Glutamatergic neuron (in vitro differentiated cells): ENCODE results near the gene COX19. TPM values are rescaled to one million over a fixed set of nuclear protein-coding genes. Genes with fewer than 3 reads are reported as not detected.
A peak's percentile ranks its signal among the peaks of the same experiment; 100 is the strongest.

Source experiments
- DNase-seq: peaks from one replicate; pipeline ENCODE4 v3.0.0; 2022
- H3K27ac Mint-ChIP-seq: one replicate; pipeline ENCODE4 v1.8.0; 2020; ENCODE audit warnings: mild to moderate bottlenecking, mixed read lengths, inconsistent platforms; ENCODE audit not compliant: unreplicated experiment
- H3K27me3 Mint-ChIP-seq: one replicate; pipeline ENCODE4 v1.8.0; 2020; ENCODE audit warnings: mild to moderate bottlenecking, moderate library complexity, mixed read lengths, inconsistent platforms; ENCODE audit not compliant: unreplicated experiment
- H3K36me3 Mint-ChIP-seq: one replicate; pipeline ENCODE4 v1.8.0; 2020; ENCODE audit warnings: mild to moderate bottlenecking, mixed read lengths, inconsistent platforms; ENCODE audit not compliant: unreplicated experiment
- H3K4me1 Mint-ChIP-seq: one replicate; pipeline ENCODE4 v1.8.0; 2020; ENCODE audit warnings: mild to moderate bottlenecking, low read depth, mixed read lengths, inconsistent platforms; ENCODE audit not compliant: unreplicated experiment
- H3K4me3 Mint-ChIP-seq: one replicate; pipeline ENCODE4 v1.8.0; 2020; ENCODE audit warnings: mild to moderate bottlenecking, mixed read lengths, inconsistent platforms; ENCODE audit not compliant: unreplicated experiment
- H3K9me3 Mint-ChIP-seq: one replicate; pipeline ENCODE4 v1.8.0; 2020; ENCODE audit warnings: mild to moderate bottlenecking, moderate library complexity, mixed read lengths, inconsistent platforms; ENCODE audit not compliant: unreplicated experiment
- CTCF ChIP-seq: fragments of 200-600 bp; sonication (generic); IDR thresholded peaks from one replicate; pipeline ENCODE4 v1.5.0; 2021; ENCODE audit not compliant: partially characterized antibody, unreplicated experiment
- total RNA-seq: library from RNA; stranded (reverse); fragmentation: NEBNext Ultra II Directional; extraction: Animal tissue kit (Norgen Biotek cat#: 25700); gene quantifications from one replicate; pipeline ENCODE4 v1.2.1, GENCODE V29; 2021; ENCODE audit not compliant: unreplicated experiment

The COX19 gene
- total RNA-seq, 1 donor from 2014 or later, result 18.4 TPM

GRCh38 chr7:972676-973309 lies 2.6 kb downstream of the COX19 start:
- Mint-ChIP-seq H3K27ac (no peak overlapping the region), H3K4me1 (peaks cover 21% of the 10 kb centered on the region), H3K27me3 (no peaks in the 10 kb centered on the region), H3K36me3 (no peaks in the 10 kb centered on the region), H3K9me3 (peaks cover 5% of the 10 kb centered on the region), H3K4me3 (peak overlapping the region; percentile 49)
- no peak for DNase-seq
- no peak for TF ChIP-seq CTCF

GRCh38 chr7:972110-972509 lies 3.2 kb downstream of the COX19 start:
- Mint-ChIP-seq H3K27ac (peak overlapping the region; percentile 80), H3K9me3 (peaks cover 5% of the 10 kb centered on the region), H3K4me1 (peaks cover 21% of the 10 kb centered on the region), H3K4me3 (peak overlapping the region; percentile 49), H3K27me3 (no peaks in the 10 kb centered on the region), H3K36me3 (no peaks in the 10 kb centered on the region)
- no peak for DNase-seq
- TF ChIP-seq CTCF, result no peak

GRCh38 chr7:970744-971143 lies 4.6 kb downstream of the COX19 start:
- Mint-ChIP-seq H3K27me3 (peaks cover 3% of the 10 kb centered on the region), H3K9me3 (peaks cover 12% of the 10 kb centered on the region), H3K4me1 (peaks cover 27% of the 10 kb centered on the region), H3K36me3 (no peaks in the 10 kb centered on the region), H3K27ac (peak overlapping the region; percentile 40), H3K4me3 (peak overlapping the region; percentile 41)
- TF ChIP-seq CTCF, result no peak
- DNase-seq, result no peak

- H3K9me3 Mint-ChIP-seq, result peaks cover 9% of the 10 kb centered on the region
- no peak for DNase-seq
- no peaks in the 10 kb centered on the region for H3K36me3 Mint-ChIP-seq
- H3K27me3 Mint-ChIP-seq, result peaks cover 8% of the 10 kb centered on the region
- TF ChIP-seq CTCF, result no peak
- H3K4me3 Mint-ChIP-seq, result no peak overlapping the region
- H3K4me1 Mint-ChIP-seq, result peaks cover 34% of the 10 kb centered on the region
- H3K27ac Mint-ChIP-seq, result peak overlapping the region; percentile 43
Observed at GRCh38 chr7:969403-969802, 5.9 kb downstream of the COX19 start.

GRCh38 chr7:968205-969105 lies 6.9 kb downstream of the COX19 start:
- H3K4me3 Mint-ChIP-seq, result no peak overlapping the region
- no peak for TF ChIP-seq CTCF
- no peak overlapping the region for H3K27ac Mint-ChIP-seq
- peaks cover 32% of the 10 kb centered on the region for H3K4me1 Mint-ChIP-seq
- peaks cover 6% of the 10 kb centered on the region for H3K9me3 Mint-ChIP-seq
- peaks cover 8% of the 10 kb centered on the region for H3K27me3 Mint-ChIP-seq
- DNase-seq, result no peak
- H3K36me3 Mint-ChIP-seq, result no peaks in the 10 kb centered on the region
